Endothelial cell of umbilical vein (primary cell): ENCODE data around the gene WFIKKN2. TPM values are rescaled to one million over a fixed set of nuclear protein-coding genes. Genes with fewer than 3 reads are reported as not detected.

Experiments used
- BruUV-seq: library from RNA; stranded (reverse); fragments of 400-500 nt; replicated peaks from 2 replicates; lab custom pipeline; 2021; lab: Mats Ljungman, UMichigan
- CTCF ChIA-PET: fragments of 300-600, 350-600 bp; sonication (Branson Sonifier 250); formaldehyde crosslinking; loops from one replicate; lab custom pipeline; 2021; ENCODE audit warnings: antibody characterized with exemption, inconsistent platforms; lab: Charles Lee
- POLR2A ChIA-PET: fragments of 300-600, 350-600 bp; sonication (Branson Sonifier 250); formaldehyde crosslinking; loops from one replicate; lab custom pipeline; 2021; ENCODE audit warnings: antibody characterized with exemption, inconsistent platforms; lab: Charles Lee
- DNase-seq: peaks from one replicate; pipeline ENCODE4 v3.0.0-alpha.2; 2011; ENCODE audit warnings: low read depth, low spot score
- FAIRE-seq: peaks from 2 replicates; lab custom pipeline; 2011; peaks lifted over from hg19 to GRCh38; lab: Jason Lieb, UNC
- H2AFZ ChIP-seq: 2 replicates; pipeline ENCODE4 v1.6.0; 2012; ENCODE audit warnings: low read depth, low read length, control low read depth, inconsistent platforms
- H3K27ac ChIP-seq: 2 replicates; pipeline ENCODE4 v1.5.1; 2011; ENCODE audit warnings: low read depth, mild to moderate bottlenecking, control low read depth, low read length, moderate library complexity; ENCODE audit not compliant: insufficient read depth
- H3K27me3 ChIP-seq, 2 experiments: 2 replicates each; pipeline versions ENCODE4 v1.6.0 to v1.6.1; 2011; ENCODE audit warnings: low read length in 2 of 2, mixed read lengths in 1 of 2; ENCODE audit not compliant: control insufficient read depth in 2 of 2, insufficient read depth in 2 of 2
- H3K36me3 ChIP-seq, 2 experiments: 2 replicates in 1 of 2; 3 replicates in 1 of 2; pipeline ENCODE4 v1.5.1; 2011; ENCODE audit warnings: low read length in 2 of 2, mild to moderate bottlenecking in 1 of 2, moderate library complexity in 1 of 2; ENCODE audit not compliant: control insufficient read depth in 2 of 2, insufficient read depth in 2 of 2; ENCODE audit errors: extremely low read depth in 1 of 2
- H3K4me1 ChIP-seq: 3 replicates; pipeline ENCODE4 v1.5.1; 2011; ENCODE audit warnings: mild to moderate bottlenecking, low read length; ENCODE audit not compliant: control insufficient read depth, insufficient read depth; ENCODE audit errors: extremely low read depth
- H3K4me2 ChIP-seq: 2 replicates; pipeline ENCODE4 v1.6.1; 2011; ENCODE audit warnings: low read length, control low read depth, mixed read lengths; ENCODE audit not compliant: insufficient read depth
- H3K4me3 ChIP-seq, 3 experiments: fragments of 200-600 bp in 1 of 3; sonication (generic), shearing (Covaris generic) in 1 of 3; replicated peaks in 1 of 3; 2 replicates each; pipeline ENCODE4 v1.5.1; 2011 to 2016; ENCODE audit warnings: control low read depth in 3 of 3, low read length in 3 of 3, mild to moderate bottlenecking in 2 of 3, inconsistent platforms in 1 of 3, low read depth in 1 of 3, moderate library complexity in 1 of 3; ENCODE audit not compliant: insufficient read depth in 1 of 3
- H3K79me2 ChIP-seq: 2 replicates; pipeline ENCODE4 v1.6.0; 2012; ENCODE audit warnings: low read length, inconsistent platforms; ENCODE audit not compliant: control insufficient read depth, insufficient read depth
- H3K9ac ChIP-seq: replicated peaks from 2 replicates; pipeline ENCODE3; 2011; ENCODE audit warnings: low read length, control low read depth; ENCODE audit not compliant: insufficient read depth; ENCODE audit errors: extremely low read depth
- H3K9me1 ChIP-seq: replicated peaks from 3 replicates; pipeline ENCODE4 v1.6.0; 2011; ENCODE audit warnings: mild to moderate bottlenecking, low read length; ENCODE audit not compliant: control insufficient read depth, insufficient read depth; ENCODE audit errors: extremely low read depth
- H3K9me3 ChIP-seq: replicated peaks from 2 replicates; pipeline ENCODE4 v1.5.1; 2012; ENCODE audit warnings: low read length, inconsistent platforms; ENCODE audit not compliant: control insufficient read depth, insufficient read depth
- H4K20me1 ChIP-seq: replicated peaks from 2 replicates; pipeline ENCODE3; 2011; ENCODE audit warnings: mild to moderate bottlenecking, low read length; ENCODE audit not compliant: control insufficient read depth, insufficient read depth; ENCODE audit errors: extremely low read depth
- EZH2 ChIP-seq: IDR thresholded peaks from 2 replicates; pipeline ENCODE4 v1.6.1; 2012; ENCODE audit warnings: borderline replicate concordance, low read depth, mild to moderate bottlenecking, moderate library complexity, low read length, inconsistent platforms; ENCODE audit not compliant: severe bottlenecking
- FOS ChIP-seq: IDR thresholded peaks from 2 replicates; pipeline ENCODE4 v1.6.1; 2011; ENCODE audit warnings: mild to moderate bottlenecking, low read length, moderate library complexity, borderline replicate concordance; ENCODE audit not compliant: insufficient read depth
- GATA2 ChIP-seq: IDR thresholded peaks from 2 replicates; pipeline ENCODE4 v1.7.0; 2011; ENCODE audit warnings: low read depth, mild to moderate bottlenecking, moderate library complexity, mixed read lengths, low read length; ENCODE audit not compliant: insufficient read length, insufficient read depth
- JUN ChIP-seq: IDR thresholded peaks from 2 replicates; pipeline ENCODE4 v1.6.1; 2011; ENCODE audit warnings: borderline replicate concordance, low read depth; ENCODE audit not compliant: insufficient read length, insufficient read depth
- MYC ChIP-seq: IDR thresholded peaks from one replicate; pipeline ENCODE4 v1.6.1; 2011; ENCODE audit warnings: mild to moderate bottlenecking, low read depth, low read length
- POLR2A ChIP-seq: IDR thresholded peaks from 2 replicates; pipeline ENCODE4 v1.6.1; 2012; ENCODE audit warnings: low read depth, mild to moderate bottlenecking, control low read depth, low read length
- POLR2AphosphoS5 ChIP-seq: IDR thresholded peaks from 2 replicates; pipeline ENCODE4 v1.6.1; 2012; ENCODE audit warnings: low read depth, mild to moderate bottlenecking, control low read depth, low read length, moderate library complexity; ENCODE audit not compliant: insufficient read depth
- dilution Hi-C: fragments of 300-500 bp; cut with MboI; formaldehyde crosslinking; loops from one replicate; pipeline ENCODE4 v1.15.0; 2019; ENCODE audit warnings: low sequenced_read_pairs; ENCODE audit not compliant: extremely low pct_ligation_motif_present
- intact Hi-C: fragments of 100-400 bp; cut with micrococcal nuclease; formaldehyde crosslinking; loops from one replicate; pipeline ENCODE4 v1.10.0; 2022
- polyA plus RNA-seq, 4 experiments: library from polyadenylated mRNA; depleted of rRNA in 3 of 4; stranded (reverse) in 3 of 4; unstranded in 1 of 4; fragments of >200 nt; gene quantifications; 2 replicates each; pipeline versions ENCODE4 v1.2.1 to v1.2.3, GENCODE V29; 2011 to 2012; ENCODE audit warnings: missing spikeins in 1 of 4
- total RNA-seq: library from RNA; stranded (reverse); gene quantifications from 2 replicates; pipeline ENCODE4 v1.2.3, GENCODE V29; 2021
- TF ChIP-seq, protein P1 (sequence below), 2 donors: IDR thresholded peaks; 1 replicate in 1 of 2; 2 replicates in 1 of 2; pipeline ENCODE4 v1.5.1; 2011; ENCODE audit warnings: low read length in 2 of 2, mild to moderate bottlenecking in 2 of 2, moderate library complexity in 2 of 2, control low read depth in 1 of 2, inconsistent platforms in 1 of 2, low read depth in 1 of 2; ENCODE audit not compliant: insufficient read depth in 1 of 2; ENCODE audit errors: extremely low read depth in 1 of 2
- TF ChIP-seq, protein P2 (sequence below): IDR thresholded peaks from 2 replicates; pipeline ENCODE4 v1.6.1; 2011; ENCODE audit not compliant: insufficient read depth, insufficient read length

Gene WFIKKN2
- total and polyA plus RNA-seq, 2 donors (not counting 3 experiments of a cell fraction or from before 2014, with no cell fraction given): 0.03 TPM; not detected in 1

DNA sequence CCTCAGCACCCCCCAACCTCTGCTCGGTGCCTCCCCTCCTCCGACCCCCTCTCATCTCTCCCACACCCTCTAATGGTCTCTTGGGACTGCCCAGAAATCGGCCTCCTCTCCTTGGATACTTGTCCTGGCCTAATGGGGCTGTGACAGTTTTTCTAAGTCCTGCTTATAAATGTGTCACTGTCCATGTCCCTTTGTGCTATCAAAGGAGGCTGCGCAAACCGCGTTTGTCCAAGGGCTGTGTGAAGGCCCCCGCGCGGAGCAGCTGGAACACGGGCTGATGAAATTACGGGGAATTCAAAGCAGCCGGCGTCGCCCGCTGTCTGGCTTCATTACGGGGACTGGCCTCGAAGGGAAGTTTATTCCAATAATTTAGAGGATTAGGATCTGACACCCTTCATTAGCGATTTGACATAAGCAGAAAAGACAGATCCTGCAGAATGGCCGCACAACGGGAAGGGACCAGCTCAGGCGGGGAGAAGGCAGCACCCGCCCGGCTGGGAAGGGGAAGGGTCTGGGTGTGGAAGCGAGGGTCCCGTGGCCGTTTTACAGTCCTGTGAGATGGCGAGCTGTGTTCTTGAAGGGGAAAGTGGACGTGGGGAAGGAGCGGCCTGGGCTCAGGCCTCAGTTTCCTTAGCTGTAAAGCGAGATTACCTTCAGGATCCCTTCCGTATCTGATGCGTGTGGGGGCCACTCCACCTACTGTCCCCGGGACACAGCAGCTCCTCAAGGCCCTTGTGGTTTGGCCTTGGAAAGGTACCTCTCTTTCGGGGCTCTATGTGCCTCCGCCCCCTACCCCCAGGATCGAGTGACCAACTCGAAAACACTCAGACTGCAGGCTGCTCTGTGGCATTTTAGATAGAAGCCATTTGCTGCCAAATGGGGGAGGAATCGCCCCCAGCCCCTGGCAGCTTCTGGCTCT, 1.6 kb upstream of the WFIKKN2 start:
- Histone ChIP-seq H3K4me3 (no peak overlapping the region), H3K9ac (no peak overlapping the region), H2AFZ (no peak overlapping the region), H3K79me2 (no peaks in the 10 kb centered on the region), H3K27ac (no peak overlapping the region), H3K9me1 (no peaks in the 10 kb centered on the region), H3K4me2 (no peak overlapping the region), H3K9me3 (no peaks in the 10 kb centered on the region), H4K20me1 (no peaks in the 10 kb centered on the region), H3K27me3 (no peaks in the 10 kb centered on the region), H3K4me1 (no peaks in the 10 kb centered on the region), H3K36me3 (no peaks in the 10 kb centered on the region)
- ChIA-PET POLR2A (no interaction called here), CTCF (interaction anchor here (1.4 to 3.7 kb wide), 3 partner anchors 18 to 30 kb away, joined by 4 to 16 read pairs (median 5); no protein-coding TSS in a partner anchor)
- DNase-seq (no peak), FAIRE-seq (no peak)
- BruUV-seq: no TSS peak
- TF ChIP-seq MYC (no peak), POLR2AphosphoS5 (no peak), GATA2 (no peak), EZH2 (no peak), JUN (no peak), FOS (no peak), POLR2A (no peak)
- TF ChIP-seq, protein P1, sequence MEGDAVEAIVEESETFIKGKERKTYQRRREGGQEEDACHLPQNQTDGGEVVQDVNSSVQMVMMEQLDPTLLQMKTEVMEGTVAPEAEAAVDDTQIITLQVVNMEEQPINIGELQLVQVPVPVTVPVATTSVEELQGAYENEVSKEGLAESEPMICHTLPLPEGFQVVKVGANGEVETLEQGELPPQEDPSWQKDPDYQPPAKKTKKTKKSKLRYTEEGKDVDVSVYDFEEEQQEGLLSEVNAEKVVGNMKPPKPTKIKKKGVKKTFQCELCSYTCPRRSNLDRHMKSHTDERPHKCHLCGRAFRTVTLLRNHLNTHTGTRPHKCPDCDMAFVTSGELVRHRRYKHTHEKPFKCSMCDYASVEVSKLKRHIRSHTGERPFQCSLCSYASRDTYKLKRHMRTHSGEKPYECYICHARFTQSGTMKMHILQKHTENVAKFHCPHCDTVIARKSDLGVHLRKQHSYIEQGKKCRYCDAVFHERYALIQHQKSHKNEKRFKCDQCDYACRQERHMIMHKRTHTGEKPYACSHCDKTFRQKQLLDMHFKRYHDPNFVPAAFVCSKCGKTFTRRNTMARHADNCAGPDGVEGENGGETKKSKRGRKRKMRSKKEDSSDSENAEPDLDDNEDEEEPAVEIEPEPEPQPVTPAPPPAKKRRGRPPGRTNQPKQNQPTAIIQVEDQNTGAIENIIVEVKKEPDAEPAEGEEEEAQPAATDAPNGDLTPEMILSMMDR (IDR thresholded peaks at IDR 0.05; ENCODE audit: extremely low read depth in 1 of 2, insufficient read depth in 1 of 2, low read depth in 1 of 2, low read length in 2 of 2): no peak
- TF ChIP-seq, protein P2, sequence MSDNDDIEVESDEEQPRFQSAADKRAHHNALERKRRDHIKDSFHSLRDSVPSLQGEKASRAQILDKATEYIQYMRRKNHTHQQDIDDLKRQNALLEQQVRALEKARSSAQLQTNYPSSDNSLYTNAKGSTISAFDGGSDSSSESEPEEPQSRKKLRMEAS: no peak
- dilution Hi-C loops (no loop called here), intact Hi-C loops (no loop called here)
